ENCODE results near the gene JUND. TPM values are rescaled to one million over a fixed set of nuclear protein-coding genes. Genes with fewer than 3 reads are reported as not detected.

JUND gene
- polyA plus RNA-seq, 4 donors = 75.4 to 102 (median 91.3) TPM

DNA sequence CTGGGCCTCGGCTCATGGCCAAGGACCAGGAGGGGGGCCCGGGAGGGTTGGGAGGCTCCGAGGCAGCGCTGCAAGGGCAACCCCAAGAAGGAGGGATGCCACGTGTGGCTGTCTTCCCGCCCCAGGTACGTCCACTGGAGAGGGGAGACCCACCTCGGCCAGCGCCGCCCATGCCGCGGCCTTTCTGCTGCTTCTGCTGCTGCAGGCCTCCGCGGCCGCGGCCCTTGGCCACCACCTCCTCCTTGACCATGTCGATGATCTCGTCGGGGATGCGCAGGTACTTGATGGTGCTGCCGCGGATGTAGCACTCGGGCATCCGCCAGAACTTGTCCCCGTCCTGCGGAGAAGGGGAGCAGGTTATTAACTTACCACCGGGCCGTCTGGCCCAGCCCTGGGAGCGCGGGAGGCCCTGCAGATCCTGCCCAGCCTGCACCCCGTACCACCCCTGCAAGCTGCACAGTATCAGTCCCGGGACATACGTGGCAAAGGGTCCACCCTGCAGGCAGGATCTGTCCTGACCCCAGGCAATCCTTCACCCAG lies 28.2 kb upstream of the JUND start:
- no peak for DNase-seq (ENCODE audit: low read depth in 4 of 4, low spot score in 2 of 4)

DNA sequence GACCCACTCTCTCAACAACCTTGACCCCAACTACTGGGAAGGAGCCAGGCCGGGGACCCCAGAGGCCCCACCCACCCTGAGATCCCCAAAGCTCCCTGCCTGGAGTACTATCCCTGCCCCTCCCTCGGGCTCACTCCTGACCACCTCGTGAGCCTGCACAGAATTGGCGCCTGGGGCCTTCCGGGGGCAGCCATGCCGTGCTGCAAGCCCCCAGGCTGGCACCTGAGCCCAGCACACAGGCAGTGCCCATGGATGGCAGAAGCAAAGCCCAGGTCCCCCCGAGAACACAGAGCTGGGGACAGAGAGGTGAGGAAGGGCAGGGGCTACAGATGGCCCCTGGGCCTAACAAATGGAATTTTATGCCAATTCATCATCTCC lies 27.5 kb upstream of the JUND start:
- no peak for DNase-seq (ENCODE audit: low read depth in 4 of 4, low spot score in 2 of 4)

DNA sequence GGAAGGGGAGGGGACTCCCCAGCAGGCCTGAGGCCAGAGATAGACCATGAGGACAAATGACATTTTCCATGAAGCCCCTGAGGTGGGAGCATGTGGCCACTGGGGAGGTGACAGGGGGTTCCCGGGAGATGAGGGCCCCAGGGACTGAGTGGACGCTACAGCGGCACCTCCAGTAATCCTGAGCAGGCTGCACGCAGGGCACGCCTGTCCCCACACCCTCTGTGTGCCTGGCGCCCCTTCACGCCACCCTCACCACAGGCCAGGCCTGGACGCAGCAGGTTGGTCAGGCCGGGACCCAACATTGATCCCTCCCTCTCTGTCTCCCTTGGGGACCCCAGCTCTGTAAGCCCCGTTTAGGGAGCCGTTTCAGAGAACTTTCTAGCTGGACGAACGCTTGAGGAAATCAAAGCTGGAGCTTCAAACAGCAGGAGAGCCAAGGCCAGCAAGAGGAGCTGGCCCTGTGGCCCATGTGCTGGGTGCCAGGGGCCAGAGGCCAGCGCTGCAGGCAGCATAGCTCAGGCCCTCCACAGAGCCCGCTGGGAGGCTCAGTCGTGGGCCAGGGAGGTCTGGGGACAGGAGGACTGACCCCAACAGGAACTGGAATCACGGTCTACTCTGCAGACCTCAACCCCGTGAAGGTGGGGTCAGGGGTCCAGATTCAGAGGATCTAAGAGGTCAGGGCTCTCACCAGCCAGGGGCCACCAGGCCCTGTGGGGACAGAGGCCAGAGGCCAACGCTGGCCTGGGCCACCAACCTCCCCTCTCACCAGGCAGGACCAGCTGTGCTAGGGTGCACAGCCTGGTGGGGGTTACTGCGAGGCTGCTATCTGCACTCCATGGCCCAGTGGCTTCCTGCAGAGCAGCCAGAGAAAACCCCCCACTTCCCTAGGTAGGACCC lies 26.9 kb upstream of the JUND start:
- no peak for DNase-seq (ENCODE audit: low read depth in 4 of 4, low spot score in 2 of 4)

DNA sequence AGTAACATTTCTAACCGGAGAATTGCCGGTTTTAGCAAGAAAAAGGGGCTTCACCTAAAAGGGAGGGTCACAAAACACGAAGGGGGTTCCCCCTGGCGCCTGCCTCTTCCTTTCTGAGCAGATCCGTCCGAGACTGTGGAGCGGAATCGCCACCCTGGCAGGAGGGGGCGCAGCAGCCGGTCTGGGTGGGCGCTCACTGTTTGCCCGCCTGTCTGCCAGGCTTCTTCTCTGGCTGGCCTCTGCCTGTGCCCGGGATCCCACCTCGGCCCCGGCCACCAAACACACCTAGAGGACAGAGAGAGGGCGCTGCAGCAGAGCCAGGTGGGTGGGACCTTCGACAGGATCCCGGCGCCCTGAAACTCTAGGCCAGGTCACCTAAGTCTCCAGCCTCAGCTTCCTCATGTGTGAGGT lies 25.9 kb upstream of the JUND start:
- no peak for DNase-seq (ENCODE audit: low read depth in 4 of 4, low spot score in 2 of 4)

DNA sequence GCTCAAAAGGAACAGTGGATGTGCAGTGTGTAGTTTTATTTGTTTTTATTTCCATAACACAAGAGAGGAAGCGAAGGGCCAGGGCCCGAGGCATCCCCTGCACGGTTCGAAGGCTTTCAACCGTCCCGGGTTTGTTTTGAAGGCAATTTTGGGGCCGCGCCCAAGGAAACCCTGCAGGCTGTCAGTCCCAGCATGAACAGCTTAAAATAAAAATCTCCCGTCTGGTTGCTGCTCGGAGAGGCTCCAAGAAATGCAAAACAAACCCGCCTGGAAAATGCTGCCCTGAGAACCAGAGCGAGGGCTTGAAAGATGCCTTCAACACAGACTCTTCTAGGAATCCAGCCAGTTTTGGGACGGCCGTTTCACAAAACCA lies 25.5 kb upstream of the JUND start:
- DNase-seq (ENCODE audit: low read depth in 4 of 4, low spot score in 2 of 4) = no peak

DNA sequence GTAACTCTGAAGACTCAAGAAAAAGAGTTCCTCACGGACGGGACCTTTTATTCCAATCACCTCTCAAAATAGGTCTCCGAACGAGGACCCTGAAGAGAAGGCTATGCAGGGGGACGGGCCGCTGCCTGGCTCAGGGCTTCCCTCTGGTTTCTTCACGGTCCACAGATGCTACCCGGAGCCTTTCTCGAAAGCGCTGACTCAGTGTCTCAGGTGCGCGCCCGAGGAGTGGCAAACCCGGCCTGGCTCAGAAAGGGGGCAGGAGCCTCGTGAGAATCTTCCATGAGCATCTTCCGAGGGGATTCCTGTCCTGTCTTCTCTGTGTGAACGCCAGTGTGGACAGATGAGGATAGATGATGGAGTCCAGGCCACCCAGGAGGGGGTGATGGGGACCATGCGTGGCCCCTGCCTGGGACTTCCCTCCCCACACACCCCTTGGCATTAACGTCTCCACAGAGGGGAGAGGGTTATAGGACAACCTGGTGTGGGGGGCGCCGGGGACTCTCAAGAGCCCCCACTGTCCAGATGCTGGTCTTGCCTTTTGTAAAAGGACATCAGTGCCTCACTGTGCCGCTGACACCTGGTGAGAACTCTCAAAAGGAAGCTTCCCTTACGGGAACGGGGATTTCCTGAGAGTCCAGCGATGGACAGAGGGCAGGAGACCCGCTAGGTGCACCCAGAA lies 24.9 kb upstream of the JUND start:
- no peak for DNase-seq (ENCODE audit: low read depth in 4 of 4, low spot score in 2 of 4)

DNA sequence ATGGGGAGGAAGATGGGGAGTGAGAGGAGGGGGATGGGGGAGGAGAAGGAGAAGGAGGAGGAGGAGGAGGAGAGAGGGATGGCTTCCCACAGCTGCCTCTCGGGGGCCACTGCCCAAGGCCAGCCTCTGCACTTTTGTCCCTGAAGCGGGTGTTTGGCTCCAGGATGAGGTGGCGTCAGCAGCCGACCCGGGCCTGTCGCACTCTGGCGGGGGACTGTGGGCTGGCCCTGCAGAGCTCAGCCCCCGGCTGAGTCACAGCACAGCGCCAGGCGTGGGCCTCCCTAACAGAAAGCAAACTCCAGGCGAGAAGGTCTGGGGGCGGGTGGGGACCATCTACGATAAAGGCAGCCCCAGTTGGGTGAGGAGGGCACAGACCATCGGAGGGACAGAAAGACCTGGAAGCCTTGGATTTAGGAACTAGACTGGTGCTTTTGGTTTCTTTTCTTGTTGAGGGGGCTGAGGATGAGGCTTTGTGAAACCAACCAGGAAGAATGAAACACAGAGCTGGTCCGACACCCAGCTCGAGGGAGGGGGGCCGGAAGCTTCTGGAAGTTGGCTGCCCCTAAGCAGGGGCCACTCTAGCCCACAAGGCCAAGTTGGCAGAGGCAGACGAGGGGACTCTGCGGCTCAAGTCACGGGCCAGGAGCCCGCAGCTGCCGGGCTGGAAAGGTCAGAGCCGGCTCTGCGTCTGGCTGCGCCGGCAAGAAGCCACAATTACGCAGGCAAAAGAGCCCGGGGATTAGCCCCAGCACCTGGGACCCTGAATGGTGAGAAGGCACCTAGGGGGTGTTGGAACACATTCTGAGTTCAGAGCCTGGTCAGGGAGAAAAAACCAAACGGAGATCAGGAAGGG lies 23.3 kb upstream of the JUND start:
- peak in 3 of 4 donors; percentile 63 to 72 (median 68) for DNase-seq (ENCODE audit: low read depth in 4 of 4, low spot score in 2 of 4)

DNA sequence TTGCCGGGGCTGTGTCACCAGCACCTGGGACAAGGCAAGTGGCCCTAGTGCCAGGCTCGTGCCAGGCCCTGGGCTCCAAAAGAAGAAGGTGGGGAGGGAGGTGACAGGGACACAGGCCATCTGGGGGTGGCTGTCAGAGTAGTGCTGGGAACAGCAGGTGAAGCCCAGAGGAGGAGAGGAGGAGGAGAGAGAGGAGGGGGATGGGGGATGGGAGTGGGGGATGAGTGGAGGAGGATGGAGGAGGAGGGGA lies 22.7 kb upstream of the JUND start:
- no peak for DNase-seq (ENCODE audit: low read depth in 4 of 4, low spot score in 2 of 4)

DNA sequence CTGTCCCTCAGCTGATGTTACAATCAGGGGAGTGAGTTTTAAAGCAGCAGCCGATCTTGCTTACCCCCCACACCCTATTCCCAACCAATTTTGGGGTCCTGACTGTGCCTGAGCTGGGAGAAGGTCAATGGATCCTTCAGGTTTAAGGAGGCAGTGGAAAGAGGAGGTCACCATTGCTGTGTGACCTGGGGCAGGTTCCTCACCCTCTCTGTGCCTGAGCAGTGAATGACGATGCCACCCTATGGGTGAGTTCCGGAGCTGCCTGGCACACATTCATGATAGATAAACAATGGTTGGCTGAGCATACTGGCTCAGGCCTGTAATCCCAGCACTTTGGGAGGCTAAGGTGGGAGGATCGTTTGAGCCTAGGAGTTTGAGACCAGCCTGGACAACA lies 20.3 kb upstream of the JUND start:
- DNase-seq (ENCODE audit: low read depth in 4 of 4, low spot score in 2 of 4) = no peak

DNA sequence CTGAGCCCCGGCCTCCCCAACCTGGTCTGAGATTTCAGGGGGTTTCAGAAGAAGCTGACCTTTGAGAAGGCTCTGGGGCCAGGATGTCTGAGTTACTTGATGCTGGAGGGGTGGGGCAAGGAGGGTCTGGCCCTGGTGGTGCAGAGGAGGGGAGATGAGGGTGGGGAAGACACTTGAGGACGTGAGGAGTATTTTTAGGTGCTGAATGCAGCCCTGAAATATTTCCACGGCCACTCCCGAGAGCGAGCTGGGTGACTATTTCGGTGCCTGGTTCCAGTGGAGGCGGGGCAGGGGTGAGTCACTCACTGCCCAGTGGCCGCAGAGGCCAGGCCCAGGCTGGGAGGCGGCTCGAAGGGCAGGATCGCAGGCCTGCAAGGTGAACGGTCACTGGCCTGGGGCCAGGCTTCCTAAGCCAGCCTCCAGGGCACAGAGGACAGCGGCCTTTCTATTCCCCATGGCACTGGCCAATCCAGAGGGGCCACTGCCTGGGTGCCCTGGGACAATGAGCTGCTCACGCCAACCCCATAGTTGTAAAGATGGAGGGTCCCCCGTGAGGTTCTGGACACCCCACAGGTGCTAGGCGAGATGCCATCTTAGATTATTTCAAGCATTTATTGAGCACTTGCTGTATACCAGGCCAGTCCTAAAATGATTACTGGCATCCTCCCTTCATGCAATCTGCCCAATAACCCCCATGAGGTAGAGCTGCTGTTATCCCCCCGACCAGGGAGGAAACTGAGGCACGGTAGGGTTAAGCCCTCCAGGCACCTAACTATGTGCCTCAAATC lies 19.7 kb upstream of the JUND start:
- DNase-seq (ENCODE audit: low read depth in 4 of 4, low spot score in 2 of 4) = no peak

DNA sequence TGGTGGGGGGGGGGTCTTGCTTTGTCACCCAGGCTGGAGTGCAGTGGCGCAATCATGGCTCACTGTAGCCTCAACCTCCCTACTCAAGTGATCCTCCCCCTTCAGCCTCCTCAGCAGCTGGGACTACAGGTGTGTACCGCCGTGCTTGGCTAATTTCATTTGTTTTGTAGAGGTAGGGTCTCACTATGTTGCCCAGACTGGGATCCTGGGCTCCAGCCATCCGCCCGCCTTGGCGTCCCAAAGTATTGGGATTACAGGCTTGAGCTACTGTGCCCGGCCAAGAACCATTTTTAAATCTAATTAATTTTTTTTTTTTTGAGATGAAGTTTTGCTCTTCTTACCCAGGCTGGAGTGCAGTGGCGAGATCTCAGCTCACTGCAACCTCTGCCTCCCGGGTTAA lies 18.2 kb upstream of the JUND start:
- DNase-seq (ENCODE audit: low read depth in 4 of 4, low spot score in 2 of 4) = no peak

DNA sequence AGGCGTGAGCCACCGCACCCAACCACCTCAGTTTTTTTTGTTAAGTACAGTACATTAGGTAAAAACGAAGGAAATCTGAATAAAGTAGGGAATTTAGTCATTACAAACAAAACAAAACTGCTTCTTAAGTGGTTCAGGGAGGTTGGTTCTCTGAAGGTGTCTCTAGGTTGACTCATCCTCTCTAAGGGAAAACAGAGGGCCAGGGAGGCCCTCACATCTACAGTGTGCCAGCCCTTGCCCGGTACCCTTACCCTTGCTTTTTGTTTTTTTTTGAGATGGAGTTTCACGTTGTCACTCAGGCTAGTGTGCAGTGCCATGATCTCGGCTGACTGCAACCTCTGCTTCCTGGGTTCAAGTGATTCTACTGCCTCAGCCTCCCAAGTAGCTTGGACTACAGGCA lies 17.2 kb upstream of the JUND start:
- DNase-seq (ENCODE audit: low read depth in 4 of 4, low spot score in 2 of 4) = no peak

DNA sequence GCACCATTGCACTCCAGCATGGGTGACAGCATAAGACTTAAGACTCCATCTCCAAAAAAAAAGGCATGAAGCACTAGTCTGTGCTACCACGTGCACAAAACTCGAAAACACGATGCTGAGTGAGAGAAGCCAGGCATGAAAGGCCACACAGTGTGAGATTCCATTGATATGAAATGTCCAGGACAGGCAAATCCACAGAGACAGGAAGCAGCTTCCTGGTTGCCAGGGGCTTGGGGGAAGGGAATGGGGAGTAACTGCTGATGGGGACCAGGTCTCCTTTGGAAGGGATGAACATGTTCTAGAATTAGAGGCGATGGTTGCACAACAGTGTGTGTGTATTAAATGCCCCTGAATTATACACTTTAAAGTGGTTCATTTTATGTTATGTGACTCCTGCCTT lies 15.9 kb upstream of the JUND start:
- no peak for DNase-seq (ENCODE audit: low read depth in 4 of 4, low spot score in 2 of 4)

DNA sequence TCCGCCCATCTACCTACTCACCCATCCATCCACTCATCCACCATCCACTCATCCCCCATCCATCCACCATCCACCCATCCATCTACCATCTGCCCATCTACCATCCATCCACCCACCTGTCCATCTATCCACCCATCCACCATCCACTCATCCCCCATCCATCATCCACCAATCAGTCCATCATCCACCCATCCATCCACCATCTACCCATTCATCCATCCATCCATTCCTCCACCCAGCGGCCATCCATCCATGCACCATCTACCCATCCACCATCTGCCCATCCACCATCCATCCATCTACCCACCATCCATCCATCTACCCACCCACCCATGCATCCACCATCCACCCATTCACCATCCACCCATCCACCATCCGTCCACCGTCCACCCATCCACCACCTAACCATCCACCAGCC lies 13.6 kb upstream of the JUND start:
- no peak for DNase-seq (ENCODE audit: low read depth in 4 of 4, low spot score in 2 of 4)

DNA sequence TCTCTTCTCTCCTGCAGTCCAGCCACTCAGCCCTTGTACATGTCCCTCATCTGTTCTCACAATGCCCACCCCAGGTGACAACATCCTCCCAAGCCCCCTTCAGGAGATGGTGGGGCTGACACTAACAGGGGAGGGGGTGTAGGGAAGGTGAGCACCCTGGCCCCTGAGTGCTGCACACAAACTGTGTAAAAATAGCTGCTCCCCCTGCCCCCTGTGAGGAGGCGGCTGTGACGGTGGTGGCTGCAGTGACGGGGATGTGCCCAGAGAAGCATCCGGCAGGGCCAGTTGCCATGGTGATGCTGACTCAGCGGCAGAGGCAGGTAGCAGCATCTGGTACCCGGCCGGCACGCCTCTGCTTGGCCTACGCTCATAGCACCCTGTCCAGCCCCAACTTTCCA lies 13.0 kb upstream of the JUND start:
- no peak for DNase-seq (ENCODE audit: low read depth in 4 of 4, low spot score in 2 of 4)

DNA sequence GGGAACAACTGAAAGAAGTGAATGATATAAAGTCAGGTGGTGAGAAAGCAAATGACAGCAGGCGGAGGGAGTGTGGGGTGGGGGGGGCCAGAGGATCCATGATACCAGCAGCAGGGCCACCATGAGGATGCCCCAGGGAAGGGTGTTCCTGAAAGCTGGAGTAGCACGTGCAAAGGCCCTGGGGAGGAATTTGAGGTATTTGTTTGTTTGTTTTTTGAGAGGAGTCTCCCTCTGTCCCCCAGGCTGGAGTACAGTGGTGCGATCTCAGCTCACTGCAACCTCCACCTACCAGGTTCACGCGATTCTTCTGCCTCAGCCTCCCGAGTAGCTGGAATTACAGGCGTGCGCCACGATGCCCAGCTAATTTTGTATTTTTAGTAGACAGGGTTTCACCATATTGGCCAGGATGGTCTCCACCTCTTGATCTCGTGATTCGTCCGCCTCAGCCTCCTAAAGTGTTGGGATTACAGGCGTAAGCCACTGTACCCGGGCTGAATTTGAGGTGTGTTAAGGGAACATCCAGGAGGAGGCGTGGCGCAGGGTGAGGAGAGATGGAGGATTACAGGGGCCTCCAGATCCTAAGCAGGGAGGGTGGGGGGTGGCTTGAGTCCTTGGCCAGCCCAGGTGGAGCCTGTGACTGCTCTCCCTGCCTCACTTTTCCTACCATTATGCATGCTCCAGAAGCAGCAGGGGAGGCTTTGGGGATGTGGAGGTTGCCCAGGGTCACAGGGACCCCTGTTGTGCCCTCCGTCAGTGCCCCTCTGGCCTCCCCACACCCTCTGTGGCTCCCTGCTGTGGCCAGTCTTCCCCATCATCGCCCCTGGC lies 12.4 kb upstream of the JUND start:
- no peak for DNase-seq (ENCODE audit: low read depth in 4 of 4, low spot score in 2 of 4)

DNA sequence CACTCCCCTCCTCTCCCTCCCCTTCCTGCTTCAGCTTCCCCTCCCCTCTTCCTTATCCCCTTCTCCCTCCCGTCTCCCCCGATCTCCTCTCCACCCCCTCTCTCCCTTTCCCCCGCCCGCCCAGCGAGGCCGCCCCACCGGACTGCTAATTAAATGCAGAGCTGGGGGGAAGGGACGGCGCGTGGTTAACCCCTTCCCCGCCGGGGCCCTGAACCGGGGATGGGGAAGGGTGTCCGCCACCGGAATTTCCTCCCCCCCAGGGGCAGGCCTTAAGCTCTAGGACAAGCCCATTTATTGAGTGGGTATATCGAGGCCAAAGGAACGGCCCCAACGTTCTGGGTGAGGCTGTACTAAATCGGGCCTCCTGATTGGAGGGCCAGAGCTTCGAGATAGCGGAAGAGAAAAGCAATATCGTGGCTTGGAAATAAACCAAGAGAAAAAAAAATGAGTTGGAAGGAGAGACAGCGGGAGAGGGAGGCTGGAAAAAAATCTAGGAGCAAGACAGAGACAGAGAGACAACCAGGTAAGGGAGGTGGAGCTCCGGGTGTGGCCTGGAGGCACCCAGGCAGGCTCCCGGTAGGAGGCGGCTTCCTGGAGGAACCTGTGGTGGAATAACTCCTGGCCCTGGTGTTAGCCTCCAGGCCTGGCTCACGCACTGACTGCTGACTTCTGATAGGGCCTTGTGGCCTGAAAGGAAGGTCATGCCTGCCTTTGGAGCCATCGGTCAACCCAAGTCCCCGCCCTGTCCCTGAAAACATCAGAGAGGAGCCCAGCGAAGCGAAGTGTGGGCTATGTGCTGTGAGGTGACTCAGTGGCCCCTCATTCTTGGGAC lies 11.6 kb upstream of the JUND start:
- DNase-seq (ENCODE audit: low read depth in 4 of 4, low spot score in 2 of 4) = peak in 2 of 4 donors; percentile 73 to 74

DNA sequence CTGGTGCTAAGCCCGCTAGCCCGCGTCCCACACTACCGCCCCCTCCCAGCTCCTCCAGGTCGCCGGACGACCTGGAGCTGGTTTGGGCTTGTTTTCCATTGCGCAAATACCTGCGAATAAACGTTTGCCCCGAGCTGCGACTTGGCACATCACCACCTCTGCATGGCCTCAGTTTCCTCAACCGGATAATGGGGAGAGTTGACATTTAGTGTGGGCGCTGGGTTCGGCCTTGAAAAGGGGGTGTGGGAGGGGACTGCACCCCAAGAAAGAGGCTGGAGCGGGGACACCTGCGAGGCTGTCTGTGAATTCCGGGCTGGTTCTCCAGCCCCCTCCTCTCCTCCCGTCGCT lies 11.0 kb upstream of the JUND start:
- DNase-seq (ENCODE audit: low read depth in 4 of 4, low spot score in 2 of 4) = no peak
